PC-3 (cell line): ENCODE data around the gene NUB1. TPM values are rescaled to one million over a fixed set of nuclear protein-coding genes. Genes with fewer than 3 reads are reported as not detected.

Experiments
- ATAC-seq: fragments of 200-7000 bp; cut with Tn5 transposase; 2 replicates; pipeline ENCODE4 v1.9.1; 2020; ENCODE audit warnings: mild to moderate bottlenecking, moderate library complexity
- BruUV-seq: library from RNA; stranded (reverse); fragments of 400-500 nt; replicated peaks from 2 replicates; lab custom pipeline; 2021; lab: Mats Ljungman, UMichigan
- CTCF ChIA-PET: fragments of 300-600 bp; sonication (Branson Sonifier 250); formaldehyde crosslinking; loops from one replicate; lab custom pipeline; 2022; ENCODE audit warnings: antibody characterized with exemption; lab: Charles Lee
- POLR2A ChIA-PET: fragments of 300-600 bp; sonication (Branson Sonifier 250); formaldehyde crosslinking; loops from one replicate; lab custom pipeline; 2022; ENCODE audit warnings: antibody characterized with exemption; ENCODE audit not compliant: unreplicated experiment; lab: Charles Lee
- DNase-seq: peaks from one replicate; pipeline ENCODE4 v3.0.0-alpha.2; 2015
- H2AFZ ChIP-seq: fragments of 300-600 bp; sonication (generic); 2 replicates; pipeline ENCODE4 v1.6.0; 2016; ENCODE audit warnings: antibody characterized with exemption, low read length
- H3F3A ChIP-seq: fragments of 300-600 bp; sonication (generic); one replicate; pipeline ENCODE4 v1.6.0; 2017; ENCODE audit warnings: antibody characterized with exemption, low read length, control low read depth, mild to moderate bottlenecking; ENCODE audit not compliant: unreplicated experiment
- H3K27ac ChIP-seq: fragments of 300-600 bp; sonication (generic); 2 replicates; pipeline ENCODE4 v1.5.1; 2016; ENCODE audit warnings: mild to moderate bottlenecking, low read length
- H3K27me3 ChIP-seq: fragments of 300-600 bp; sonication (generic); 2 replicates; pipeline ENCODE4 v1.6.1; 2016; ENCODE audit warnings: low read length, mixed read lengths
- H3K36me3 ChIP-seq: fragments of 300-600 bp; sonication (generic); 2 replicates; pipeline ENCODE4 v1.6.1; 2016; ENCODE audit warnings: low read depth, mixed run types, low read length, mixed read lengths
- H3K4me1 ChIP-seq: fragments of 300-600 bp; sonication (generic); 2 replicates; pipeline ENCODE4 v1.5.1; 2016; ENCODE audit warnings: low read length; ENCODE audit not compliant: insufficient read depth
- H3K4me2 ChIP-seq: fragments of 300-600 bp; sonication (generic); 2 replicates; pipeline ENCODE4 v1.6.0; 2016; ENCODE audit warnings: low read length
- H3K4me3 ChIP-seq: fragments of 300-600 bp; sonication (generic); 2 replicates; pipeline ENCODE4 v1.5.1; 2016; ENCODE audit warnings: mild to moderate bottlenecking, low read length, mixed read lengths
- H3K79me2 ChIP-seq: fragments of 300-600 bp; sonication (generic); 2 replicates; pipeline ENCODE4 v1.6.1; 2017; ENCODE audit warnings: low read length, mixed read lengths
- H3K9ac ChIP-seq: fragments of 300-600 bp; sonication (generic); 2 replicates; pipeline ENCODE4 v1.6.0; 2016; ENCODE audit warnings: mild to moderate bottlenecking, low read length
- H3K9me2 ChIP-seq: fragments of 300-600 bp; sonication (generic); replicated peaks from 2 replicates; pipeline ENCODE4 v1.6.1; 2016; ENCODE audit warnings: mixed run types, low read length, mixed read lengths
- H3K9me3 ChIP-seq: fragments of 300-600 bp; sonication (generic); 2 replicates; pipeline ENCODE4 v1.6.1; 2016; ENCODE audit warnings: low read length, mixed read lengths
- H4K20me1 ChIP-seq: fragments of 300-600 bp; sonication (generic); 2 replicates; pipeline ENCODE4 v1.6.1; 2016; ENCODE audit warnings: low read length, mixed read lengths
- EZH2 ChIP-seq: fragments of 300-600 bp; sonication (generic); IDR thresholded peaks from one replicate; pipeline ENCODE4 v1.6.1; 2017; ENCODE audit warnings: antibody characterized with exemption, mild to moderate bottlenecking, low read length; ENCODE audit not compliant: unreplicated experiment
- EZH2phosphoT487 ChIP-seq: fragments of 300-600 bp; sonication (generic); IDR thresholded peaks from 2 replicates; pipeline ENCODE4 v1.6.1; 2018; ENCODE audit warnings: mild to moderate bottlenecking, antibody characterized with exemption, low read length, borderline replicate concordance
- intact Hi-C: fragments of 100-400 bp; cut with micrococcal nuclease; formaldehyde crosslinking; loops from 2 replicates; pipeline ENCODE4 v1.9.0; 2023
- total RNA-seq: library from RNA; depleted of rRNA; stranded (reverse); fragments of >200 nt; gene quantifications from 2 replicates; pipeline ENCODE4 v1.2.3, GENCODE V29; 2014
- TF ChIP-seq, protein P1 (sequence below): fragments of 300-600 bp; sonication (generic); conservative IDR thresholded peaks from 2 replicates; pipeline ENCODE4 v1.5.1; 2017; ENCODE audit warnings: antibody characterized with exemption, low read depth, mild to moderate bottlenecking, low read length

NUB1 gene
- total RNA-seq, 1 experiment from 2014 or later: 40.1 TPM

DNA sequence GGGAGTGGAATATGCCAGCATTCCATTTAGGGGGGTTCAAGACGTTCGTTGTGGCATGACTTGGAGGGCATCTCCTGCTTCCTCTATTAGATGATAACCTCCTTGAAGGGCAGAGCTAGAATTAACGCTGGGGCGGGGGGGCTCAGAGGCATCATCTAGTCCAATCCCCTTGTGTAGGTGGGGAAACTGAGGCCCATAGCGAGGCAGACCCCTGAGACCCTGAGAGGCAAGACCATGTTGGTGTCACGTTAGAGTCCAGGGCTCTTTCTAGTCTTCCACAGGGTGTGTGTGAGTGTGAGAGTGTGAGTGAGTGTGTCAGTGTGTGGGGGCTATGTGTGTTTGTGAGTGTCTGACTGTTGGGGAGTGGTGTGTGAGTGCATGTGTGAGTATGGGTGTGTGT, 29.3 kb upstream of the NUB1 start:
- Histone ChIP-seq H3K27me3 (no peaks in the 10 kb centered on the region; the same call in 1 of the 2 replicates), H3F3A (peaks cover 3% of the 10 kb centered on the region), H3K4me1 (peaks cover 4% of the 10 kb centered on the region; the same call in 1 of the 2 replicates), H3K36me3 (no peaks in the 10 kb centered on the region), H2AFZ (no peak overlapping the region), H3K9ac (no peak overlapping the region), H3K27ac (no peak overlapping the region), H3K9me3 (no peaks in the 10 kb centered on the region), H4K20me1 (no peaks in the 10 kb centered on the region), H3K4me2 (no peak overlapping the region), H3K79me2 (no peaks in the 10 kb centered on the region), H3K9me2 (no peaks in the 10 kb centered on the region), H3K4me3 (no peak overlapping the region)
- POLR2A ChIA-PET: no interaction called here
- ATAC-seq (no peak), DNase-seq (no peak)
- BruUV-seq: no TSS peak
- CTCF ChIA-PET: no interaction called here
- intact Hi-C loops: no loop called here
- TF ChIP-seq, protein P1, sequence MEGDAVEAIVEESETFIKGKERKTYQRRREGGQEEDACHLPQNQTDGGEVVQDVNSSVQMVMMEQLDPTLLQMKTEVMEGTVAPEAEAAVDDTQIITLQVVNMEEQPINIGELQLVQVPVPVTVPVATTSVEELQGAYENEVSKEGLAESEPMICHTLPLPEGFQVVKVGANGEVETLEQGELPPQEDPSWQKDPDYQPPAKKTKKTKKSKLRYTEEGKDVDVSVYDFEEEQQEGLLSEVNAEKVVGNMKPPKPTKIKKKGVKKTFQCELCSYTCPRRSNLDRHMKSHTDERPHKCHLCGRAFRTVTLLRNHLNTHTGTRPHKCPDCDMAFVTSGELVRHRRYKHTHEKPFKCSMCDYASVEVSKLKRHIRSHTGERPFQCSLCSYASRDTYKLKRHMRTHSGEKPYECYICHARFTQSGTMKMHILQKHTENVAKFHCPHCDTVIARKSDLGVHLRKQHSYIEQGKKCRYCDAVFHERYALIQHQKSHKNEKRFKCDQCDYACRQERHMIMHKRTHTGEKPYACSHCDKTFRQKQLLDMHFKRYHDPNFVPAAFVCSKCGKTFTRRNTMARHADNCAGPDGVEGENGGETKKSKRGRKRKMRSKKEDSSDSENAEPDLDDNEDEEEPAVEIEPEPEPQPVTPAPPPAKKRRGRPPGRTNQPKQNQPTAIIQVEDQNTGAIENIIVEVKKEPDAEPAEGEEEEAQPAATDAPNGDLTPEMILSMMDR: no peak
- no peak for TF ChIP-seq EZH2
- TF ChIP-seq EZH2phosphoT487: no peak

DNA sequence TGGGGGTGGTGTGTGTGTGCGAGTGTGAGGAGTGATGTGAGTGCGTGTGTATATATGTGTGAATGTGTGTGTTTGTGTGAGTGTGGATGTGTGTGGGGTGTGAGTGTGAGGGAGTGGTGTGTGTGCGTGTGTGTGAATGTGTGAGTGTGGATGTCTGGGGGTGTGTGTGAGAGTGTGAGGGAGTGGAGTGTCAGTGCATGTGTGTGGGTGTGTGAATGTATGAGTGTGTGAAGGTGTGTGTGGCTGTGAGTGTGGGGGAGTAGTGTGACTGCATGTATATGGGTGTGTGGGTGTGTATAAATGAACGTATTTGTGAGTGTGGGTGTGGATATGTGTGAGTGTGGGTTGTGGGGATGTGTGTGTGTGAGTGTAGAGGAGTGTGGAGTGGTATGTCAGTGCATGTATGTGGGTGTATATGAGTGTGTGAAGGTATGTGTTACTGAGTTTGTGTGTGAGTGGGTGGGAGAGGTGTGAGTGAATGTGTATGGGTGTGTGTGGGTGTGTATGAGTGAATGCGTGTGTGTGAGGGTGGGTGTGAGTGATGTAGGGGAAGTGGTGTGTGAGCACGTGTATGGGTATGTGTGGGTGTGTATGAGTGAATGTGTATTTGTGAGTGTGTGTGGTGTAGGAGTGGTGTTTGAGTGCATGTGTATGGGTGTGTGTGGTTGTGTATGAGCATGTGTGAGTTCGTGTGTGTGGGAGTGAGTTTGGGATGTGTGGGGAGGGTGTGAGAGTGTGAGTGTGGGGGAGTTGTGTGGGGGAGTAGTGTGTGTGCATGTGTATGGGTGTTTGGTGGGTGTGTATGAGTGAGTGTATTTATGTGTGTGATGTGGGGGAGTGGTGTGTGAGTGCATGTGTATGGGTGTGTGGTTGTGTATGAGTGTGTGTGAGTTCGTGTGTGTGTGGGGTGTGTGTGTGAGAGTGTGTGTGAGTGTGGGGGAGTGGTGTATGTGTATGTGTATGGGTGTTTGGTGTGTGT, 28.5 kb upstream of the NUB1 start:
- H3K36me3 ChIP-seq: no peaks in the 10 kb centered on the region
- no peak overlapping the region for H3K9ac ChIP-seq
- no peaks in the 10 kb centered on the region for H3K27me3 ChIP-seq
- no peaks in the 10 kb centered on the region for H3K79me2 ChIP-seq
- no peak overlapping the region for H2AFZ ChIP-seq
- H3F3A ChIP-seq: peaks cover 3% of the 10 kb centered on the region
- BruUV-seq: no TSS peak
- peaks cover 4% of the 10 kb centered on the region; the same call in 1 of the 2 replicates for H3K4me1 ChIP-seq
- no peaks in the 10 kb centered on the region for H3K9me2 ChIP-seq
- H3K9me3 ChIP-seq: no peaks in the 10 kb centered on the region
- CTCF ChIA-PET: no interaction called here
- ATAC-seq (no peak), DNase-seq (no peak)
- POLR2A ChIA-PET: no interaction called here
- TF ChIP-seq EZH2phosphoT487 (no peak), EZH2 (no peak)
- TF ChIP-seq, protein P1: no peak
- H3K4me3 ChIP-seq: no peak overlapping the region
- H4K20me1 ChIP-seq: no peaks in the 10 kb centered on the region
- H3K4me2 ChIP-seq: no peak overlapping the region
- H3K27ac ChIP-seq: no peak overlapping the region
- intact Hi-C loops: no loop called here
